OCI-LY1 (cell line): ENCODE measurements around the gene ANKRD30A.
"Not testable (repeated sequence)": the region's sequence is repeated elsewhere in the genome, so short reads cannot be mapped to it uniquely, and the experiment has no call there.

Experiments
- H2AFZ ChIP-seq: fragments of 200-600 bp; sonication (generic), shearing (Covaris generic); 2 replicates; pipeline ENCODE4 v1.6.0; 2014; ENCODE audit warnings: antibody characterized with exemption, mild to moderate bottlenecking, low read length
- H3F3A ChIP-seq: fragments of 200-600 bp; sonication (generic), shearing (Covaris generic); 2 replicates; pipeline ENCODE4 v1.6.0; 2014; ENCODE audit warnings: mild to moderate bottlenecking, antibody characterized with exemption, low read length, moderate library complexity; ENCODE audit not compliant: insufficient read depth
- H3K27ac ChIP-seq: fragments of 200-600 bp; sonication (generic); 2 replicates; pipeline ENCODE4 v1.5.1; 2014; ENCODE audit warnings: low read length, mixed run types, mild to moderate bottlenecking, low read depth; ENCODE audit not compliant: poor library complexity, severe bottlenecking
- H3K27me3 ChIP-seq: fragments of 200-600 bp; sonication (generic); 2 replicates; pipeline ENCODE4 v1.6.0; 2014; ENCODE audit warnings: antibody characterized with exemption, mild to moderate bottlenecking, low read length, moderate library complexity; ENCODE audit not compliant: insufficient read depth
- H3K36me3 ChIP-seq: fragments of 200-600 bp; sonication (generic); 2 replicates; pipeline ENCODE4 v1.6.1; 2014; ENCODE audit warnings: mild to moderate bottlenecking, antibody characterized with exemption, low read length, moderate library complexity, mixed read lengths; ENCODE audit not compliant: insufficient read depth
- H3K4me1 ChIP-seq: fragments of 200-600 bp; sonication (generic); 2 replicates; pipeline ENCODE4 v1.5.1; 2014; ENCODE audit warnings: mild to moderate bottlenecking, low read length, moderate library complexity; ENCODE audit not compliant: insufficient read depth, severe bottlenecking
- H3K4me2 ChIP-seq: fragments of 200-600 bp; sonication (generic), shearing (Covaris generic); 2 replicates; pipeline ENCODE4 v1.6.1; 2014; ENCODE audit warnings: low read length
- H3K4me3 ChIP-seq: fragments of 200-600 bp; sonication (generic); 2 replicates; pipeline ENCODE4 v1.5.1; 2014; ENCODE audit warnings: low read length, low read depth, mild to moderate bottlenecking, mixed read lengths; ENCODE audit not compliant: poor library complexity, severe bottlenecking
- H3K79me2 ChIP-seq: fragments of 200-600 bp; shearing (Covaris generic); 2 replicates; pipeline ENCODE4 v1.6.1; 2016; ENCODE audit warnings: mixed run types, low read length, mixed read lengths; ENCODE audit not compliant: insufficient read depth
- H3K9ac ChIP-seq: fragments of 200-600 bp; sonication (generic), shearing (Covaris generic); 2 replicates; pipeline ENCODE4 v1.6.1; 2014; ENCODE audit warnings: mild to moderate bottlenecking, low read length, mixed read lengths
- H3K9me2 ChIP-seq: fragments of 200-600 bp; sonication (generic), shearing (Covaris generic); 2 replicates; pipeline ENCODE4 v1.6.1; 2014; ENCODE audit warnings: low read depth, mild to moderate bottlenecking, low read length, mixed read lengths
- H3K9me3 ChIP-seq: fragments of 200-600 bp; shearing (Covaris generic); 2 replicates; pipeline ENCODE4 v1.6.1; 2014; ENCODE audit warnings: low read length, mixed read lengths
- H4K20me1 ChIP-seq: fragments of 200-600 bp; sonication (generic), shearing (Covaris generic); 2 replicates; pipeline ENCODE4 v1.6.0; 2016; ENCODE audit warnings: mild to moderate bottlenecking, low read length; ENCODE audit not compliant: insufficient read depth
- EZH2 ChIP-seq: fragments of 200-600 bp; sonication (generic), shearing (Covaris generic); IDR thresholded peaks from 2 replicates; pipeline ENCODE4 v1.8.0; 2017; ENCODE audit warnings: borderline replicate concordance, mixed run types, mild to moderate bottlenecking, antibody characterized with exemption, low read length, moderate library complexity, mixed read lengths
- TF ChIP-seq, protein P1 (sequence below): fragments of 200-600 bp; sonication (generic), shearing (Covaris generic); IDR thresholded peaks from 2 replicates; pipeline ENCODE4 v1.5.1; 2017; ENCODE audit warnings: mild to moderate bottlenecking, antibody characterized with exemption, low read length, moderate library complexity, mixed read lengths

ANKRD30A gene, protein sequence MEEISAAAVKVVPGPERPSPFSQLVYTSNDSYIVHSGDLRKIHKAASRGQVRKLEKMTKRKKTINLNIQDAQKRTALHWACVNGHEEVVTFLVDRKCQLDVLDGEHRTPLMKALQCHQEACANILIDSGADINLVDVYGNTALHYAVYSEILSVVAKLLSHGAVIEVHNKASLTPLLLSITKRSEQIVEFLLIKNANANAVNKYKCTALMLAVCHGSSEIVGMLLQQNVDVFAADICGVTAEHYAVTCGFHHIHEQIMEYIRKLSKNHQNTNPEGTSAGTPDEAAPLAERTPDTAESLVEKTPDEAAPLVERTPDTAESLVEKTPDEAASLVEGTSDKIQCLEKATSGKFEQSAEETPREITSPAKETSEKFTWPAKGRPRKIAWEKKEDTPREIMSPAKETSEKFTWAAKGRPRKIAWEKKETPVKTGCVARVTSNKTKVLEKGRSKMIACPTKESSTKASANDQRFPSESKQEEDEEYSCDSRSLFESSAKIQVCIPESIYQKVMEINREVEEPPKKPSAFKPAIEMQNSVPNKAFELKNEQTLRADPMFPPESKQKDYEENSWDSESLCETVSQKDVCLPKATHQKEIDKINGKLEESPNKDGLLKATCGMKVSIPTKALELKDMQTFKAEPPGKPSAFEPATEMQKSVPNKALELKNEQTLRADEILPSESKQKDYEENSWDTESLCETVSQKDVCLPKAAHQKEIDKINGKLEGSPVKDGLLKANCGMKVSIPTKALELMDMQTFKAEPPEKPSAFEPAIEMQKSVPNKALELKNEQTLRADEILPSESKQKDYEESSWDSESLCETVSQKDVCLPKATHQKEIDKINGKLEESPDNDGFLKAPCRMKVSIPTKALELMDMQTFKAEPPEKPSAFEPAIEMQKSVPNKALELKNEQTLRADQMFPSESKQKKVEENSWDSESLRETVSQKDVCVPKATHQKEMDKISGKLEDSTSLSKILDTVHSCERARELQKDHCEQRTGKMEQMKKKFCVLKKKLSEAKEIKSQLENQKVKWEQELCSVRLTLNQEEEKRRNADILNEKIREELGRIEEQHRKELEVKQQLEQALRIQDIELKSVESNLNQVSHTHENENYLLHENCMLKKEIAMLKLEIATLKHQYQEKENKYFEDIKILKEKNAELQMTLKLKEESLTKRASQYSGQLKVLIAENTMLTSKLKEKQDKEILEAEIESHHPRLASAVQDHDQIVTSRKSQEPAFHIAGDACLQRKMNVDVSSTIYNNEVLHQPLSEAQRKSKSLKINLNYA (N-terminal part only)

DNA sequence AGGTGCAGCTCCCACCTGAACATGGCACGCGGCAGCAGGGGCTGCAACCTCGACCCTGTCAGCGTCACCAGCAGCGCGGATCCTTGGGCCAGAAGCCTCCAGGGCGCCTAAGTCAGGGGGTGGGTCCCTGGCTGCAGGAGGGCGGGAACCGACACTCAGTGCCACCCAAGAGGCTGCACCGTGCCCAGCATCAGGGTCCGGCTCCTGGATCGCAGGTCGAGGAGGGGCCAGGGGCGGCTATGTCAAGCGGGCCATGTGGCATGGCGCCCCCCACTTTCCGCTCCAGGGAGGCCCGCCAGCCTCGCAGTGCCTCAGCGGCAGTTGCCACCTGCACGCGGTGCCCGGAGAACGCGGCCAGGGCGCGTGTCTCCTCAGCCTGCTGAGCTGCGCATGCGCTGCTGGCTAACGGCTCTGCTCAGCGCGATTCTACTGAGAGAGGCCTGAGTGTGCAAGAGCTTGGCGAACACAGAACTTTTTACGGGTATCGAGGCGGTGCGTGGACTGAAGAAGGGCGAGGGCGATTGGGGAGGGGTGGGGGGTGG, at the start of gene ANKRD30A:
ANKRD30A (plus strand) TSS at position 408 of the 542 bp plus-strand sequence. CDS start 190 bp downstream, outside the sequence.
- Histone ChIP-seq H2AFZ (no peak within 1 kb of the TSS), H3K9me3 (no peaks in the 10 kb centered on the region), H3K79me2 (no peaks in the 10 kb centered on the region), H3K4me1 (no peaks in the 10 kb centered on the region), H3K27me3 (no peaks in the 10 kb centered on the region), H3K36me3 (no peaks in the 10 kb centered on the region), H3K4me2 (no peak within 1 kb of the TSS), H4K20me1 (no peaks in the 10 kb centered on the region), H3F3A (no peaks in the 10 kb centered on the region), H3K4me3 (no peak within 1 kb of the TSS), H3K27ac (no peak within 1 kb of the TSS), H3K9me2 (no peaks in the 10 kb centered on the region), H3K9ac (no peak within 1 kb of the TSS)
- TF ChIP-seq EZH2, result no peak
- TF ChIP-seq, protein P1, sequence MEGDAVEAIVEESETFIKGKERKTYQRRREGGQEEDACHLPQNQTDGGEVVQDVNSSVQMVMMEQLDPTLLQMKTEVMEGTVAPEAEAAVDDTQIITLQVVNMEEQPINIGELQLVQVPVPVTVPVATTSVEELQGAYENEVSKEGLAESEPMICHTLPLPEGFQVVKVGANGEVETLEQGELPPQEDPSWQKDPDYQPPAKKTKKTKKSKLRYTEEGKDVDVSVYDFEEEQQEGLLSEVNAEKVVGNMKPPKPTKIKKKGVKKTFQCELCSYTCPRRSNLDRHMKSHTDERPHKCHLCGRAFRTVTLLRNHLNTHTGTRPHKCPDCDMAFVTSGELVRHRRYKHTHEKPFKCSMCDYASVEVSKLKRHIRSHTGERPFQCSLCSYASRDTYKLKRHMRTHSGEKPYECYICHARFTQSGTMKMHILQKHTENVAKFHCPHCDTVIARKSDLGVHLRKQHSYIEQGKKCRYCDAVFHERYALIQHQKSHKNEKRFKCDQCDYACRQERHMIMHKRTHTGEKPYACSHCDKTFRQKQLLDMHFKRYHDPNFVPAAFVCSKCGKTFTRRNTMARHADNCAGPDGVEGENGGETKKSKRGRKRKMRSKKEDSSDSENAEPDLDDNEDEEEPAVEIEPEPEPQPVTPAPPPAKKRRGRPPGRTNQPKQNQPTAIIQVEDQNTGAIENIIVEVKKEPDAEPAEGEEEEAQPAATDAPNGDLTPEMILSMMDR, result no peak

DNA sequence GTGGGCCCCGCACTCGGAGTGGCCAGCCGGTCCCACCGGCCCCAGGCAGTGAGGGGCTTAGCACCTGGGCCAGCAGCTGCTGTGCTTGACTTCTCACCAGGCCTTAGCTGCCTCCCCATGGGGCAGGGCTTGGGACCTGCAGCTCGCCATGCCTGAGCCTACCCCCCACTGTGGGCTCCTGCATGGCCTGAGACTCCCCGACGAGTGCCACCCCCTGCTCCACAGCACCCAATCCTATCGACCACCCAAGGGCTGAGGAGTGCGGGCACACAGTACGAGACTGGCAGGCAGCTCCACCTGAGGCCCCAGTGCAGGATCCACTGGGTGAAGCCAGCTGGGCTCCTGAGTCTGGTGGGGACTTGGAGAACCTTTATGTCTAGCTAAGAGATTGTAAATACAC, 49.3 kb upstream of the ANKRD30A start:
- not testable (repeated sequence) for H3K9ac ChIP-seq, H3K79me2 ChIP-seq, H4K20me1 ChIP-seq, H2AFZ ChIP-seq, H3F3A ChIP-seq, H3K9me3 ChIP-seq, H3K27ac ChIP-seq, H3K36me3 ChIP-seq, H3K9me2 ChIP-seq, H3K4me3 ChIP-seq, H3K4me2 ChIP-seq, H3K27me3 ChIP-seq, H3K4me1 ChIP-seq

DNA sequence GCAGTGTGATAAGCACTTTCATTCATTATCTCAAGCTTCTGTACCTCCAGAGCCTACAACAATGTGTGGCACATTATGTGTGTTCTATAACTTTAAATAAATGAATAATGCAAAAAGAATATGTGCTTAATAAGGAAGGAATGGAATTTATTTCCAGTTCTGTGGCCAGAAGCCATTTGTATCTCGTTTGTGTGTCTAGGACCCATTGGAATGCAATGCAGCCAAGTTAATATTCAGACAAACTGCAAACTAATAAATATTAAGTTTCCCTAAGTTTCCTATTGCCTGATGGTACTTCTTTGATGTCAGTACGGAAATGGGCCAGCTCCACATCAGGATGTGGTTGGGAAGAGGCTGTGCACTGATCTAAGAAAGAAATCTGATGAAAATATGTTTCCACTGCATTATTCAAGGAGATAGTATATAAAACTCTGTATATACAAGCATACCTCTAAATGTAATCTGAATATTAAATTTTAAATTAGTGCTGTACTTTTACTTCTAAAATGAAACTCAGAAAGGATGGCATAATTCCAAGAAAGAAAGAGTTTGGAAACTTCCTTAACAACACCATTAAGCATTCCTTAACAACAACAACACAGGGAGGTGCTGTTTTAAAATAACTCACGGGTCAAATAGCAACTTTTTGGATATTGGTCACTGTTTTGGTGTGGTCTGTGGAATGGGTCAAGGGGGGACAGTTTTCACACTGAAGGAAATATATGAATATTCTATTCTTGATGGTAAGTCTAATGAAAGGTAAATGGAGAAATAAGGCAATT, 29.4 kb upstream of the ANKRD30A start:
- Histone ChIP-seq H3F3A (no peaks in the 10 kb centered on the region), H2AFZ (no peak overlapping the region), H3K79me2 (no peaks in the 10 kb centered on the region), H3K9ac (no peak overlapping the region), H3K27ac (no peak overlapping the region), H3K4me3 (no peak overlapping the region), H3K36me3 (no peaks in the 10 kb centered on the region), H4K20me1 (no peaks in the 10 kb centered on the region), H3K9me2 (no peaks in the 10 kb centered on the region), H3K9me3 (no peaks in the 10 kb centered on the region), H3K27me3 (no peaks in the 10 kb centered on the region), H3K4me1 (no peaks in the 10 kb centered on the region), H3K4me2 (no peak overlapping the region)
- TF ChIP-seq EZH2, result no peak
- TF ChIP-seq, protein P1, result no peak
